Activated naive CD8-positive, alpha-beta T cell treated with anti-CD3 and anti-CD28 coated beads, Interleukin-2, amount 50 U/mL, for 24 hours (primary cell): ENCODE measurements around the gene BHLHE23.

ENCODE experiments used
- ATAC-seq: fragments of 150-1000 bp; cut with Tn5 transposase; one replicate; pipeline ENCODE4 v1.10.0; 2021
- DNase-seq: peaks from one replicate; pipeline ENCODE4 v3.0.0; 2021
- H3K27ac Mint-ChIP-seq: one replicate; pipeline ENCODE4 v1.8.0; 2021; ENCODE audit warnings: mild to moderate bottlenecking, mixed read lengths
- H3K27me3 Mint-ChIP-seq: one replicate; pipeline ENCODE4 v1.8.0; 2021; ENCODE audit warnings: mixed read lengths
- H3K36me3 Mint-ChIP-seq: one replicate; pipeline ENCODE4 v1.8.0; 2021; ENCODE audit warnings: low read depth, mixed read lengths
- H3K4me1 Mint-ChIP-seq: one replicate; pipeline ENCODE4 v1.8.0; 2021; ENCODE audit warnings: mixed read lengths
- H3K4me3 Mint-ChIP-seq: one replicate; pipeline ENCODE4 v1.8.0; 2021; ENCODE audit warnings: mild to moderate bottlenecking, moderate library complexity, mixed read lengths
- H3K9me3 Mint-ChIP-seq: one replicate; pipeline ENCODE4 v1.8.0; 2021; ENCODE audit warnings: mixed read lengths

BHLHE23 gene

GRCh38 chr20:62972845-62973745 lies 33.7 kb downstream of the BHLHE23 start:
- DNase-seq (no peak), ATAC-seq (no peak)
- Mint-ChIP-seq H3K4me3 (no peak overlapping the region), H3K36me3 (no peaks in the 10 kb centered on the region), H3K27me3 (peaks cover 36% of the 10 kb centered on the region), H3K4me1 (peaks cover 27% of the 10 kb centered on the region), H3K27ac (no peak overlapping the region), H3K9me3 (no peaks in the 10 kb centered on the region)

- Mint-ChIP-seq H3K4me3 (peak overlapping the region; percentile 55), H3K4me1 (peaks cover 20% of the 10 kb centered on the region), H3K36me3 (no peaks in the 10 kb centered on the region), H3K27me3 (peaks cover 36% of the 10 kb centered on the region), H3K9me3 (no peaks in the 10 kb centered on the region), H3K27ac (peak overlapping the region; percentile 40)
- ATAC-seq: peak; percentile 91
- DNase-seq: peak; percentile 93
Measured at GRCh38 chr20:62971950-62972844, 34.6 kb downstream of the BHLHE23 start.

- H3K27me3 Mint-ChIP-seq: peaks cover 36% of the 10 kb centered on the region
- no peak for DNase-seq
- no peak for ATAC-seq
- no peaks in the 10 kb centered on the region for H3K9me3 Mint-ChIP-seq
- peak overlapping the region; percentile 40 for H3K27ac Mint-ChIP-seq
- H3K4me1 Mint-ChIP-seq: peaks cover 18% of the 10 kb centered on the region
- H3K4me3 Mint-ChIP-seq: no peak overlapping the region
- H3K36me3 Mint-ChIP-seq: no peaks in the 10 kb centered on the region
Measured at GRCh38 chr20:62971211-62971949, 35.4 kb downstream of the BHLHE23 start.

- Mint-ChIP-seq H3K36me3 (peaks cover 2% of the 10 kb centered on the region), H3K27me3 (peaks cover 34% of the 10 kb centered on the region), H3K27ac (no peak overlapping the region), H3K4me3 (no peak overlapping the region), H3K4me1 (peaks cover 14% of the 10 kb centered on the region), H3K9me3 (no peaks in the 10 kb centered on the region)
- DNase-seq (no peak), ATAC-seq (no peak)
Measured at GRCh38 chr20:62970307-62971210, 36.2 kb downstream of the BHLHE23 start.

- H3K36me3 Mint-ChIP-seq: peaks cover 2% of the 10 kb centered on the region
- H3K27me3 Mint-ChIP-seq: peaks cover 32% of the 10 kb centered on the region
- peaks cover 14% of the 10 kb centered on the region for H3K4me1 Mint-ChIP-seq
- no peak overlapping the region for H3K27ac Mint-ChIP-seq
- no peak for ATAC-seq
- no peaks in the 10 kb centered on the region for H3K9me3 Mint-ChIP-seq
- no peak for DNase-seq
- H3K4me3 Mint-ChIP-seq: no peak overlapping the region
Measured at GRCh38 chr20:62969939-62970306, 36.8 kb downstream of the BHLHE23 start.

GRCh38 chr20:62969179-62969760 lies 37.5 kb downstream of the BHLHE23 start:
- Mint-ChIP-seq H3K4me3 (no peak overlapping the region), H3K27ac (no peak overlapping the region), H3K36me3 (peaks cover 2% of the 10 kb centered on the region), H3K27me3 (peaks cover 25% of the 10 kb centered on the region), H3K4me1 (peaks cover 14% of the 10 kb centered on the region), H3K9me3 (no peaks in the 10 kb centered on the region)
- no peak for ATAC-seq
- no peak for DNase-seq

GRCh38 chr20:62968378-62969178 lies 38.2 kb downstream of the BHLHE23 start:
- Mint-ChIP-seq H3K9me3 (no peaks in the 10 kb centered on the region), H3K27me3 (peaks cover 18% of the 10 kb centered on the region), H3K4me1 (peaks cover 14% of the 10 kb centered on the region), H3K36me3 (peaks cover 2% of the 10 kb centered on the region), H3K4me3 (no peak overlapping the region), H3K27ac (no peak overlapping the region)
- ATAC-seq (no peak), DNase-seq (no peak)

GRCh38 chr20:62967628-62968351 lies 39.0 kb downstream of the BHLHE23 start:
- peaks cover 13% of the 10 kb centered on the region for H3K27me3 Mint-ChIP-seq
- H3K36me3 Mint-ChIP-seq: peaks cover 2% of the 10 kb centered on the region
- peaks cover 11% of the 10 kb centered on the region for H3K4me1 Mint-ChIP-seq
- ATAC-seq (no peak), DNase-seq (no peak)
- no peak overlapping the region for H3K27ac Mint-ChIP-seq
- H3K9me3 Mint-ChIP-seq: no peaks in the 10 kb centered on the region
- no peak overlapping the region for H3K4me3 Mint-ChIP-seq

GRCh38 chr20:62967149-62967501 lies 39.6 kb downstream of the BHLHE23 start:
- ATAC-seq: no peak
- no peak for DNase-seq
- no peak overlapping the region for H3K27ac Mint-ChIP-seq
- no peak overlapping the region for H3K4me3 Mint-ChIP-seq
- H3K27me3 Mint-ChIP-seq: peaks cover 9% of the 10 kb centered on the region
- no peaks in the 10 kb centered on the region for H3K9me3 Mint-ChIP-seq
- H3K36me3 Mint-ChIP-seq: peaks cover 2% of the 10 kb centered on the region
- H3K4me1 Mint-ChIP-seq: peaks cover 7% of the 10 kb centered on the region

- H3K4me1 Mint-ChIP-seq: peaks cover under 1% of the 10 kb centered on the region
- no peak overlapping the region for H3K4me3 Mint-ChIP-seq
- peaks cover 2% of the 10 kb centered on the region for H3K36me3 Mint-ChIP-seq
- no peak overlapping the region for H3K27ac Mint-ChIP-seq
- H3K9me3 Mint-ChIP-seq: no peaks in the 10 kb centered on the region
- ATAC-seq (no peak), DNase-seq (no peak)
- H3K27me3 Mint-ChIP-seq: peaks cover 3% of the 10 kb centered on the region
Measured at GRCh38 chr20:62966212-62967148, 40.3 kb downstream of the BHLHE23 start.

- Mint-ChIP-seq H3K36me3 (peaks cover 2% of the 10 kb centered on the region), H3K27ac (no peak overlapping the region), H3K9me3 (no peaks in the 10 kb centered on the region), H3K4me3 (no peak overlapping the region), H3K27me3 (no peaks in the 10 kb centered on the region), H3K4me1 (no peaks in the 10 kb centered on the region)
- ATAC-seq (no peak), DNase-seq (no peak)
Measured at GRCh38 chr20:62965363-62965771, 41.4 kb downstream of the BHLHE23 start.
